ENCODE measurements around the gene DDX10.

Gene DDX10

DNA sequence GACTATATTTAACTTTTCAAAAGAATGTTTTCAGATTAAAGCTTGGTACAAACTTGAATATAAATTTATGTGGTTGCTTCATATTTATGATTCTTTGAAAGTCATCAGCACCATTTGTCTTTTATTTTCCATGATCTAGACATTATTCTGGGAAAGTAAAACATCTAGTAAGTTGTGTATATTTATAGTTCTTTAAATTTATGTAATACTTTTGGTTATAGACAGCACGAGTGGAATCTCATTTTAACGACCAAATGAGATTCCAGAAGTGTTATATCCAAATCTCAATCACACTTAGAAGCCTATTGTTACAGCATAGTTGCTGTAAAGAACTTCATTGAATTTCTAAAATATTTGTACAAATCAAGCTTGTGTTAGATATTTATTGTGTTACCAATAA lies 212.3 kb downstream of the DDX10 start:
- no peak for DNase-seq

DNA sequence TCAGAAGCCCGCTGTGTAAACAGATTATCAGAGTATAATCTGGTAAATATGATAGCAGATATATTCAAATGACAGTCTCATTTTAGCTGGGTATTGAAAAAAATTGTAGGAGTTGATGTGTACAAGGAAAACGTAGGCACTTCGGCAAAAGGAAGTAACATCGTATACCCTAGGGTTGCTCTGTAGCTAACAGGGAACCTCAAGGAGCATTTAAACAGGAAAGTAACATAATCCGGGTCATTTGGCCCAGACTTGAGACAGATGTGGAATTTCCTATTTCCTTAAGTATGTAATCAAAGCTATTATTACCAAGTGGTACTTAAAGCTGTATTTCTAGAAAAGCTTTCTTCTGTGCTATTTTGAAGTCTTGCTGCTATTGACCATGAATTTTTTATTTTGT lies 215.6 kb downstream of the DDX10 start:
- DNase-seq: no peak

DNA sequence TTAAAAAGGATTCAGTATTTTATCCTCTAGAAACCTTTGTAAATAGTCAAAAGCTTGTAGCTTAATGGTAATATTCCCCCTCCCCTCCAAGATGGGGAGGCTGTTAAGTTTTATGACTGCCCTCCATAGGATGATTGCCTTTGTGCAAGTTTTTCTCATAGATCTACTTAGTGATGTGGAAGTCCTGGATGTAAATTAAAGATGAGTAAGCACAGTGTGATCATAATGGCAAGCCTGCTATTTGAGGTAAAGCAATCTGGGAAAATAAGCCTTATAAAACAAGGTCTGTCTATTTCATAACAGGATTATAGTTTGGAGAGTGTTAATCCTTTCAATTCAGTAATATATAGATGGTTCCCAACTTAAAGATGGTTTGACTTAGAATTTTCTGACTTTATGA lies 216.3 kb downstream of the DDX10 start:
- DNase-seq: no peak

DNA sequence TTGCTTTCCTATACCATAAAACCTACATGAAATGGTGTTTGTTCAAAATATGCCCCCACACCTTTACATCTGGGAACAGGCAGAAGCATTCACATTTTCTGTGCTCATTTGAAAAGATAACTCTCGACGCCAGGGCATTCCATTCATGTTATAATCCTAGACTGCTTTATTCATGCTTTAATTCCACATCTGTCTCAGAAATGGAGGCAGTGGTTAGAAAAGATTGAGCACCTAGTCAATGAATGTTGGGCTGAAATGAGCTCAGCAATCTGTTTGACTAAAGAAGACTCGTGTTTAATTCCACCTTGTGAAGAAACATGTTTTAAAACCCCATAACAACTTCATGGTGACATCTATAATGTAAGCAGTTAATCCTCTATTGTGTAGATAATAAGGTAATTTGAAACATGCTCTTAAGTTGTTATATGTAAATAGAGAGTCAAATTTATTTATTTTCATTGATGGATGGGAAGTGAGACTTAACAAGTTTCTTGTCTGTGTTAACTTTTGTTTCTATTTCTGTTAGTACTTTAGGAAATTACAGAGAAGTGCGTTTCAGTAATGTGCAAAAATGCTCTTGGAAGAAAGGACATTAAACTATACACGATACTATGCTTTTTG lies 217.5 kb downstream of the DDX10 start:
- no peak for DNase-seq

DNA sequence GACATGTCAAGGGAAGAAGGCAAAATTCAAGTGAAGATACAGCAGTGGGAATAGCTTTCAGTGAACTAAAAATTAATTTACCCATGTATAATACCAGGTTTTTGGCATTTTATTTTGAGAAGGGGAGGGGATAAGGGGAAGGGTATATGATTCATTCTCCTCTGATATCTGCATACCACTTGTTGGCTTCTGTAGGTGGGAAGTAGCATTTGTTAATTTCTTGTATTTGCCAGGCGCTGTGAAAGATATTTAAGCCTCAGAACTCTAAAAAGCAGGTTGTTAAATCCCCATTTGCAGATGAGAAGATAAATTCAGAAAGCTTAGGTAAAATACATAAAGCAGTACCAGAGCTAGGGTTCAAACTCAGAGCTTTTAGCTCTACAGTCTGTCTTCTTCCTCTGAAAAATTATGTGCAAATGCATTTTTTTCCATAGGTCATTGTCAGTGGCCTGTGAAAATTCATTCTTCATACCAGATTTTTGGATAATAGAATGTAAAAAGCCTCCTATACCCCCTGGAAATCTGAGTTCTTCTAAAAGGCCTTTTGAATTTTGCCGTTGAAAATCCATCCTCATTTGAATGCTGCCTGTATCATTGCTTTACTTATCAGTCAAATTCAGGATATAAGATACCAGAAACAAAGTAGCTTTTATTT lies 221.3 kb downstream of the DDX10 start:
- DNase-seq: no peak

DNA sequence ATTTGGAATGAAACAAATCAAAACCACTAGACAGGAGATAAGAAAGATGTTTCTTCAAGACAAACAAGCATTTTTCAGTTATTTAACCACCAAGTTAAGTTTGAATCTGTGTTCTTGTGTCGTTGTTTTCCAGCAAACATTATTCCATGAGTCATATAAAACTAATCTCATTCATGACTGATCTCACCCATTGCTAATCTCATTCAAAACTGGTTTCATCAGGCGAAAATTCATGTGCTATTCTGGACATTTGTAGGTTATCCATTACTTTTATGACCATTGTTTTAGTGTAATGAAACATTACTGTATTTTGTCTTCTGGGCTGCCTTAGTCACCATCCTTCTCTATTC lies 221.8 kb downstream of the DDX10 start:
- DNase-seq: no peak

DNA sequence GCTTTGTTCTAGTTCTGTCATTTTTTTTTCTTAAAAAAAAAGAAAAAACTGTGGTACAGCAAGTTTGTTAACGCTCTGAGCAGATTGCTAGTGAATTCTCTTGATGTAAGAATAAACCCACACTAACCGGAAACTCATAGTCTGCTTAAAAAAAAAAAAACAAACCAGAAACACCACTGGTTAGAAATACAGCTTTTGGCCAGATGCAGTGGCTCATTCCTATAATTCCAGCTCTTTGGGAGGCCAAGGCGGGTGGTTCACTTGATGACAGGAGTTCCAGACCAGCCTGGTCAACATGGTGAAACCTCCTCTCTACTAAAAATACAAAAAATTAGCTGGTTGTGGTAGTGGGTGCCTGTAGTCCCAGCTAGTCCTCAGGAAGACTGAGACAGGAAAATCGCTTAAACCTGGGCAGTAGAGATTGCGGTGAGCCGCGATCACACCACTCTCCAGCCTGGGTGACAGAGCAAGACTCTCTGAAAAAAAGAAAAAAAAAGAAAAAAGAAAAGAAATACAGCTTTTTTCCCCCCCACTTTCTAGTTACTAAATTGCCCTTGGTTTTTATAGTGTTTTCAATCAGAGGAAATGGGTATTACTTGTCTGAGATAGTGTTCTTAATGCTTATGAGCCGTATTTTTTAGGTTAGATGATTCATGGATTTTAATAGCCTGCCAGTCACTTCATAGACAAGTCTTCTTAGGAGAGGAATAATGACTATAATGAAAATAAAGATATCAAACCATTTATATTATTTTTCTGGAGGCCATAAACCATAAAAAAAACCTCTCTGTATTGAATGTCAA lies 222.8 kb downstream of the DDX10 start:
- no peak for DNase-seq

DNA sequence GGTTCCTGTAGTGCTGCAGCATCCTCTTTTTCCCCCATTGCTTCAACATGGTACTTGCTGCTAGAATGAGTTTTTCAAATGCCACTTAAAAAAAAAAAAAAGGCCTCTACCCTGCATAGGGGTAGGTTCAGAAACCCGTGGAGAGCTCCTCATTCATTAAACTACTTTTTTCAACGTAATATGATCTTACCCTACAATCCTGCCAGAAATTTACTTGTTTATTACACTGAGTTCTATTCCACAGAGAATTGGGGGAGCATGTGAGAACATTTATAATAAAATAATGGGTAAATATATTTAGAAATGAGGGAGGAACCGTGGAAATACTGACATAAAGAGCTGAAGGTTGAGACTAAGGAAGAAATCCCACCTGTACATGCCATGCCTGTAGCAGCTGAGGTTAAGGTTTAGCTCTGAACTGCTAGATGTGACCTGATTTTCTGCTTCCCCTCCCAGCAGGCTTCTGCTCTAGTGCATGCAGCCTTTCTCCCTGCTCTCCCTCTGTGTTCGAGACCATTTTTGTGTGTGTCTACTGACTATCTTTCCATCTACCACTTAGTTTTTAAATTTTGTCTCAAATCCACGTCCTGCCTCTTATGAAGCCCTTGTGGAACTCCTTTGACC lies 225.7 kb downstream of the DDX10 start:
- no peak for DNase-seq

DNA sequence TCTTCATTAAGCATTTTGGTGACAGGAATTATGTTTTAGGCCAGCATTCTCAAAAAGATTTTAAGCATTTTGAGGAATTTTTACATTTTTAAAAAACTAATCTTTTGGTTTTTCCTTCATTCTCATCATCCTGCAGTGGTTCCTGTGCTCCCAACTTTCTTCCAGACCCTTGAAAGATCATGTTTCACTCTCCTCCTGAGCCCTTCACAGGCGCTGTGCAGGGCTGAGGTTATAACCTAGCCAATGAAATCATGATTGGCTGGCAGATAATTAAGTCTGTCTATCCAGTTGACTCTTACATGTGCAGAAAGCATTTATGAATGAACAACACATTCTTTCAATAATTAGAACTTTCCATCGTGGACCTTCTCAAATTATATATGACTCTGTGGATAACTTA lies 226.3 kb downstream of the DDX10 start:
- DNase-seq: no peak

DNA sequence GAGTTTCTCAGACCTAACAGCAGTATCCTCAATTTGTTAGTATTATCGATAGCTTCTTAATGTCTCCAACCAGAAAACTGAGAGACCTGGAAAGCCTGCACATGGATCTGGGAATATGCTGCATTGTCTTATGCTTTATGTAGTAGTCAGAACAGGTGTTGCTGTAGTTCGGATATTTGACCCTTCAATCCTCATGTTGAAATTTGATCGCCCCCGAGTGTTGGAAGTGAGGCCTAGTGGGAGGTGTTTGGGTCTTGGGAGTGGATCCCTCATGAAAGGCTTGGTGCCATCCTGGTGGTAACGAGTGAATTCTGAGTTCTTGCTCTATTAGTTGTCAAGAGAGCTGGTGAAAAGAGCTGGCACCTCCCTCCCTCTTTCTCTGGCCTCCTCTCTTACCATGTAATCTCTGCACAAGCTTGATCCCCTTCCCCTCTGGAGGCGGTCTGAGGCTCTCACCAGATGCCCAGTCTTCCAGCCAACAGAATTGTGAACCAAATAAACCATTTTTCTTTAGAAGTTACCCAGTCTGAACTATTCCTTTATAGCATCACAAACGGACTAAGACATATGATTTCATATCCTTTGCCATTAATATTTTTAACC lies 227.1 kb downstream of the DDX10 start:
- no peak for DNase-seq

DNA sequence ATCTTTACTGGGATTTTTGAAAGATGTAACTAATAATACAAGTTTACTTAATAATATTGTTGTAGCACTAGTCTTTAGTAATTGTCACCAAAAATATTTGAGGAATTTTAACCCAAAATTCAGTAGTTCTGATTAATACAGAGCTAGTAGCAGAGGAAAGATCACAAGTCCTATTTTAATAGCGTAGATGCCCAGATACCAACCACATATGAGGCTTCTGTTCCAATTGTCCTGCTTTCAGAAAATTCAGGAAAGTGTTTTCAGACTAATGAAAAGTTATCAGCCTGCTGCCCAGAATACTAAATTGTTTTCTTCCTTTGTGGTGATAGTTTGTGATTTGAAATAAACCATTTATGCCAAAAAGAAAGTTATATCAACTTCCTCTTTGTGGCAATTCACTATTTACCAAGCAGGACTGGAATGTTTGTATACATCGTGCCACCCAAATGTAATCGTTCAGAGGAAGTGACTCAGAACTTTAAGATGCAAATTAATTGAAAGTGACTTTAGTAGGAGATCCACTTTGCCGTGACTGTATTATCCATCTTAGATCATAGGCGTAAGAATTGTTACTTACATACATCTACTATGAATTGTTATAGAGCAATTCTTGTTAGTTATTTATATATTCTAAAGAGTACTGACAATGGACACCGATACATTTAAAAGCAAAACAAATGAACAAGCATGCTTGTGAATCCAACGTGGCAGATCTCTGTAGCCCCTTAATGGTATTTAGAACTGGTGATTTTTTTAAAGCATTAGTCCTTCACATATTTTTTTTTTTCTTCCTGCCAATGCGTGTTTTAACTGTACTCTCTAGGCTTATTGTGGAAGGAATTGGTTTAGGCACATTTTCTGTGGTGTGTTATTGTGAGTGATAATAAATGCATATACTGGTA lies 231.0 kb downstream of the DDX10 start:
- DNase-seq: no peak

DNA sequence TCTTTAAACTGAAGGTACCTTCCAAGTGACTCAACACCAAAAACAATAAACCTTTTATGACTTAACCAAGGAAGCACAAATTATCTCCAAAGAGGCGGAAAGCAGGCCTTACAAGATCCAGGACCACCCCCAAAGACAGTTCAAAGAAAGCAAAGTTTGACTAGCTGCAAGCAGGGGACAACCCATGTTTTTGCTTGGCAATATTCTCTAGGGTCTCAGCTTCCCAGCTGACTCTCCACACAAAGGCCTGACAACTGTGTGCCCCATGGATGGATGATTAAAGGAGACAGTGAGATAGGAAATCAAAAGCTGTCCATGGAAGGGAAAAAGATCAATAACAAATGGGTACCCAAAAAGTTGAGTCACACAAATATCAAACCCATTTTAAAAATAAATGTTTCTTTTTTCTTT lies 232.2 kb downstream of the DDX10 start:
- no peak for DNase-seq

DNA sequence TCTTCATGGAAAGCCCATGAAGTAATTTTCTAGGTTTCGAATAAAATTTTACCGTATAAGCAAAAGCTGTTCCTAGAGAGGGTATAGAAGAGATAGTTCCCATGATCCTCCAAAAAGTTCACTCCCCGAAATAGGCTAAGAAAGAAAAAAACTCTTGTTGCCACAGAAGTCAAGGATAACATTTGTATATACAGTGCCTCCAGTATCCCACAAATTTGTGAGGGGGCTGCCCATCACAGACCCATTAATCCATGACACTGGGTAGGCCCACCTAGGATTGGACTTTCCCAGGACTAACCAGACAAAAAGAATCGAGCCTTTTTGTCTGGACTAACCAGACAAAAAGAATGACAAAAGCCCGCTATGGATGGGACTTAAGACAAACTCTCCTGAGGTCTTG lies 233.0 kb downstream of the DDX10 start:
- DNase-seq: no peak

DNA sequence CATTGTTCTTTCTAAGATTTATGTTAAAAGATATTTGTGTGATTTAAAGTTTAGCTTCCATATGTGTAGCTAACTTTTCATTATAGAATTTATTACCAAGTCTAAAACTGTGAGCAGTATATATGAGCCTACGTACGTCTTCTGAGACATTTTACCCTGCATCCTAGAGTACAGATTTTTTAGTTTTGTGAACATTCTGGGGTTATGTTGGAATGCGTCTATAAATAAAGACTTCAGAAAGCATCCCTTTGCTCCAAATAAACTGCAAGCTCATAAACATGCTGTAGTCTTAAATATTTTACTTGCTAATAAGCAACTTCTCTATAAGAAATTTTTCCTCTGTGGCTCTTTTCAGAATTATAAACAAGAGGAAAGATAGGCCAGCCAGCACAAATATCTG lies 236.5 kb downstream of the DDX10 start:
- no peak for DNase-seq

DNA sequence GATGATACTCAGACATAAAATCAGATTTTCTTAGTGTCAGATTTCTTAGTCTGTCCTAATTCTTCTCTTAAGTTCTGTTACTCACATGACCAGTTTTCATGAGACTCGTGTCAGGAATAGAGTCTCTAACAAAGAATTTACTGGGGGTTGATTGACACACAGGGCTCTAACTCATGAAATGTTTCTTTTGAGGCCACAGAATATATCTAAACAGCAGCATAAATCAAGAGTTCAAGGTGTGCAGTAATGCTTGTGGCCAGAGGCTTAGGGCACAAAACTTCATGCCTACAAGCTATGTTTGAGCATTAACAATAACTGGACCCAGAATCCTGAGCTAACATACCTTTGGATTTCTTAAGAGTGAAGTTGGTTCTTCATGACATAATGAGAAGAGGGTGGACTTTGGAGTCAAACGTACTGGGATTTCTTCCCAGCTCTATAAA lies 237.2 kb downstream of the DDX10 start:
- no peak for DNase-seq

DNA sequence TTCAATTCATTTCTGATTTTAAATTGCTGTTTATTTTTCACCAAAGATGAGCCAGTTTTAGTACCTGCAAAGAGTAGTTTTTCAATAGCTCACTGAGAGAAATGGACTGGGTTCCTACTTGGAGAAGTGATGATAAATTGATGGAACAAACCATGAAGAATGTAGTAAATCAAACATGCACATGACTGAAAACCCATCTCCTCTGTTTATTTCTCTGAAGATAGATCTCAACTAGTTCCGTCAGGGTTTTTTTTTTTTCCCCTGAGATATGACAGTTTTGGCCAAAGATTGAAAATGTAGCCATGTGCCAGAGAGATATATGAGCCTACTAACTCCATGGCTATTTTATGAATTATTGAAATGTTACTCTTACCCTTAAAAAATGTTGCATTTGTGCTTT lies 239.6 kb downstream of the DDX10 start:
- no peak for DNase-seq

DNA sequence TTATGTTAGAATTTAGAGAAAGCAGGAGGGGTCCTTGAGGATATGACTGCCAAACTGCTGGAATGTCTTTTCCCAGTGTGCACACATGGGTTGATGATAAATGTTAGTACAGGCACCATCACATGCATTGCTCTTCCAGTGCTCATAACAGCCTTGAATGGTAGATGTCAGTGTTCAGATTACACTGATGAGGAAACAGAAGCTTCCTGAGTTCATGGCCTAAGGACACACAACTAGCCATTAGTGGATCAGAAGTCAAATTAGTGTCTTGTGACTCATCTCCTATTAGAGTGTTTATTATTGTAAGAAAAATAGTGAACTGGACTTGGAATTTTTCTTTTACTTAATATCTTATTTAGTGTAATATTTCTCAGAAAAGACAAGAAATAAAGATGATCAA lies 241.5 kb downstream of the DDX10 start:
- DNase-seq: no peak

DNA sequence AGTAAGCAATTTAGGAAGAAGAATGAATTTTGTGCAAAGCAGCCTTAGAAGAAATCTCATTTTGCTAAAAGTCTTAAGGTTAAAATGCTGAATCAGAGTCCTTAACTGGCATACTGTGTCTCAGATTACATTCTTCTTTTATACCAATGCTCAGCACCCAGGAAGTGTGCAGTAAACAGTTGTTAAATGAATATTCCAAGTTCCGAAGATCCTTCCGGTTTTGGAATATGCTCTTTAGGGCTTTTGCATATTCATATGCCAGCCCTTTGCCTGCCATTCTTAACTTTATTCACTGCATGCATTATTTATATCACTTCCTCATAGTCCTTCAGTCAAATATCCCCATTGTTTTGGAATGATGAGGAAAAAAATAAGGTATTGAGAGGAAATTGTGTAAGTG lies 242.0 kb downstream of the DDX10 start:
- no peak for DNase-seq

DNA sequence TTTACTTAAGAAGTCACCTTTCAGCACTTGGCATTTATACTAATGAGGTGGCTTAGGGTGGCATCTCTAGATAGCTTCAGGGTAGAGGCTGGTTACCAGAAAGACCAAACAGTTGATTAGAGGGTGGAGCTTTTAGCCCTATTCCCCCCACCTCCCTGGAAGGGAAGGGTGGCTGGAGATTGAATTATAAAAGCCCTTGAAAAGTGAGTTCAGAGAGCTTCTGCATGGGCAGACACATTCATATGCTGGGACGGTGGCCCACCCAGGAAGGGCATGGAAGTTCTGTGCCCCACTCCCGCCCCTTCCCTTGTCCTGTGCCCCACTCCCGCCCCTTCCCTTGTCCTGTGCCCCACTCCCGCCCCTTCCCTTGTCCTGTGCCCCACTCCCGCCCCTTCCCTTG lies 244.2 kb downstream of the DDX10 start:
- DNase-seq: no peak

DNA sequence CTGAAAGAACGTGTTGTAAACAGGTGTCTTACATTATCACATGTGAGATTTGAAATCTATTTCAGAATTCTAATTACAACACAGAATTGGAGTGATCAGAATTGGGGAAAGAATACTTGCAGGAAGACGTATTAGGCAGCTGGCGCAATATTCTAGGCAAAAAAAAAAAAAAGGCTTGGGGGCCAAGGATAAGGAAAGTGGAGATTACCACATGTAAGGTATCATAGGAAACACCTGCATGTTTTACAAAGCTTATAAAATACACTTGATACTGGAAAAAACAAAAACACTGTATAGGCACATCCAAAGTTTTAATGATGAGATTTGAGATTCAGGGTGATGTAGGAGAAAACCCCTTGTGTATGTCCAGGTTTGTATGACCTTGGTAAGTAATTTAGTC lies 245.1 kb downstream of the DDX10 start:
- no peak for DNase-seq

DNA sequence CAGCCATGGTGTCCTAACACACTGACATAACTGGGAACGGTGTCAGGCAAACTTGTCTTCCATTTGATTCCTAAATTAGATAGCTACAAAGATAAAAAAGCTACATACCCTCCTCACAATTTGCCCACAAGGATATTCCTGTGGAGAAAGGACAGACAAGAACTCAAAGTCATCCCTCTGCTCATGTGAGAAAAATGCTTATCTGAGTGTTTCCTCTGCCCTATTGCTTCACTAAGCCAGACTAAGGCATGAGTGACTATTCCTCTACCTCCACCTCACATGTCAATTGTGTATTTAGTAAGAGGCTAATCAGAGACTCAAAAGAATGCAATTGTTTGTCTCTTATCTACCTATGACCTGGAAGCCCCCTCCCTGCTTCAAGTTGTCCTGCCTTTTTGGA lies 247.7 kb downstream of the DDX10 start:
- DNase-seq: no peak

DNA sequence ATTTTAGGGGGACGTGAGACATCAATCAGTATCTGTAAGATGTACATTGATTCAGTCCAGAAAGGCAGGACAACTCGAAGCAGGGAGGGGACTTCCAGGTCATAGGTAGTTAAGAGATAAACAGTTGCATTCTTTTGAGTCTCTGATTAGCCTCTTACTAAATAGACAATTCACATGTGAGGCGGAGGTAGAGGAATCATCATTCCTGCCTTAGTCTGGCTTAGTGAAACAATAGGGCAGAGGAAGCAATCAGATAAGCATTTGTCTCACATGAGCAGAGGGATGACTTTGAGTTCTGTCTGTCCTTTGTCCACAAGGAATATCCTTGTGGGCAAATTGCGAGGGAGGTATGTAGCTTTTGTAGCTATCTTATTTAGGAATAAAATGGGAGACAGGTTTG lies 248.3 kb downstream of the DDX10 start:
- DNase-seq: no peak
